ENCODE data around the gene DISC1. TPM values are rescaled to one million over a fixed set of nuclear protein-coding genes. Genes with fewer than 3 reads are reported as not detected.
A peak's percentile ranks its signal among the peaks of the same experiment; 100 is the strongest.

Gene DISC1
- polyA plus RNA-seq, 1 experiment: 5.4 TPM

GRCh38 chr1:232009741-232010140 is 383.2 kb downstream of the DISC1 start:
- Histone ChIP-seq H3K27ac (ENCODE audit: low read depth, low read length) (no peak overlapping the region), H3K4me3 (ENCODE audit: low read depth, low read length) (no peak overlapping the region), H3K27me3 (ENCODE audit: control insufficient read depth, insufficient read depth, low read length) (no peaks in the 10 kb centered on the region), H3K9me3 (ENCODE audit: control insufficient read depth, insufficient read depth, low read length) (no peaks in the 10 kb centered on the region)
- CTCF ChIA-PET: no interaction called here
- POLR2A ChIA-PET: no interaction called here
- no peak for TF ChIP-seq CTCF (IDR thresholded peaks at IDR 0.05; ENCODE audit: low read depth, low read length)
- DNase-seq (ENCODE audit: low read depth, low spot score): no peak

GRCh38 chr1:232011961-232012360 is 385.4 kb downstream of the DISC1 start:
- peak; percentile 39 for DNase-seq (ENCODE audit: low read depth, low spot score)
- H3K27ac ChIP-seq (ENCODE audit: low read depth, low read length): peak overlapping the region; percentile 84

GRCh38 chr1:232012773-232013386 is 386.3 kb downstream of the DISC1 start:
- no peaks in the 10 kb centered on the region for H3K27me3 ChIP-seq (ENCODE audit: control insufficient read depth, insufficient read depth, low read length)
- peak; percentile 86 for DNase-seq (ENCODE audit: low read depth, low spot score)
- no peak for TF ChIP-seq CTCF (IDR thresholded peaks at IDR 0.05; ENCODE audit: low read depth, low read length)
- POLR2A ChIA-PET: interaction anchor here (1.1 to 1.2 kb wide), 2 partner anchors 39 to 137 kb away, joined by 3 to 4 read pairs; no protein-coding TSS in a partner anchor
- CTCF ChIA-PET: interaction anchor here (0.6 kb wide), 1 partner anchor 47 kb away, joined by 3 read pairs; no protein-coding TSS in a partner anchor
- peak overlapping the region; percentile 84 for H3K27ac ChIP-seq (ENCODE audit: low read depth, low read length)
- no peaks in the 10 kb centered on the region for H3K9me3 ChIP-seq (ENCODE audit: control insufficient read depth, insufficient read depth, low read length)
- H3K4me3 ChIP-seq (ENCODE audit: low read depth, low read length): peak overlapping the region; percentile 15; the same call in 1 of the 2 replicates

More at GRCh38 chr1:232011961-232012360, 385.4 kb downstream of the DISC1 start:
- ChIA-PET CTCF (no interaction called here), POLR2A (no interaction called here)
- no peak overlapping the region for H3K4me3 ChIP-seq (ENCODE audit: low read depth, low read length)
- TF ChIP-seq CTCF (IDR thresholded peaks at IDR 0.05; ENCODE audit: low read depth, low read length): no peak
- H3K9me3 ChIP-seq (ENCODE audit: control insufficient read depth, insufficient read depth, low read length): no peaks in the 10 kb centered on the region
- H3K27me3 ChIP-seq (ENCODE audit: control insufficient read depth, insufficient read depth, low read length): no peaks in the 10 kb centered on the region

- H3K4me3 ChIP-seq (ENCODE audit: low read depth, low read length): no peak overlapping the region
- no peak for TF ChIP-seq CTCF (IDR thresholded peaks at IDR 0.05; ENCODE audit: low read depth, low read length)
- ChIA-PET POLR2A (no interaction called here), CTCF (no interaction called here)
- no peaks in the 10 kb centered on the region for H3K27me3 ChIP-seq (ENCODE audit: control insufficient read depth, insufficient read depth, low read length)
- no peak for DNase-seq (ENCODE audit: low read depth, low spot score)
- H3K9me3 ChIP-seq (ENCODE audit: control insufficient read depth, insufficient read depth, low read length): no peaks in the 10 kb centered on the region
- no peak overlapping the region for H3K27ac ChIP-seq (ENCODE audit: low read depth, low read length)
These were observed 388.4 kb downstream of the DISC1 start for GRCh38 chr1:232014941-232015340.

GRCh38 chr1:232016616-232017015 is 390.0 kb downstream of the DISC1 start:
- ChIA-PET CTCF (interaction anchor here (0.9 to 2.1 kb wide), 3 partner anchors 11 to 150 kb away, joined by 3 to 5 read pairs (median 3); no protein-coding TSS in a partner anchor), POLR2A (no interaction called here)
- TF ChIP-seq CTCF (IDR thresholded peaks at IDR 0.05; ENCODE audit: low read depth, low read length): no peak
- Histone ChIP-seq H3K9me3 (ENCODE audit: control insufficient read depth, insufficient read depth, low read length) (no peaks in the 10 kb centered on the region), H3K27ac (ENCODE audit: low read depth, low read length) (no peak overlapping the region), H3K27me3 (ENCODE audit: control insufficient read depth, insufficient read depth, low read length) (no peaks in the 10 kb centered on the region), H3K4me3 (ENCODE audit: low read depth, low read length) (no peak overlapping the region)
- peak; percentile 37 for DNase-seq (ENCODE audit: low read depth, low spot score)
